ENCODE results near the gene B3GAT2.
A peak's percentile ranks its signal among the peaks of the same experiment; 100 is the strongest.
"Not testable (repeated sequence)": the region's sequence is repeated elsewhere in the genome, so short reads cannot be mapped to it uniquely, and the experiment has no call there.

The B3GAT2 gene, protein sequence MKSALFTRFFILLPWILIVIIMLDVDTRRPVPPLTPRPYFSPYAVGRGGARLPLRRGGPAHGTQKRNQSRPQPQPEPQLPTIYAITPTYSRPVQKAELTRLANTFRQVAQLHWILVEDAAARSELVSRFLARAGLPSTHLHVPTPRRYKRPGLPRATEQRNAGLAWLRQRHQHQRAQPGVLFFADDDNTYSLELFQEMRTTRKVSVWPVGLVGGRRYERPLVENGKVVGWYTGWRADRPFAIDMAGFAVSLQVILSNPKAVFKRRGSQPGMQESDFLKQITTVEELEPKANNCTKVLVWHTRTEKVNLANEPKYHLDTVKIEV

DNA sequence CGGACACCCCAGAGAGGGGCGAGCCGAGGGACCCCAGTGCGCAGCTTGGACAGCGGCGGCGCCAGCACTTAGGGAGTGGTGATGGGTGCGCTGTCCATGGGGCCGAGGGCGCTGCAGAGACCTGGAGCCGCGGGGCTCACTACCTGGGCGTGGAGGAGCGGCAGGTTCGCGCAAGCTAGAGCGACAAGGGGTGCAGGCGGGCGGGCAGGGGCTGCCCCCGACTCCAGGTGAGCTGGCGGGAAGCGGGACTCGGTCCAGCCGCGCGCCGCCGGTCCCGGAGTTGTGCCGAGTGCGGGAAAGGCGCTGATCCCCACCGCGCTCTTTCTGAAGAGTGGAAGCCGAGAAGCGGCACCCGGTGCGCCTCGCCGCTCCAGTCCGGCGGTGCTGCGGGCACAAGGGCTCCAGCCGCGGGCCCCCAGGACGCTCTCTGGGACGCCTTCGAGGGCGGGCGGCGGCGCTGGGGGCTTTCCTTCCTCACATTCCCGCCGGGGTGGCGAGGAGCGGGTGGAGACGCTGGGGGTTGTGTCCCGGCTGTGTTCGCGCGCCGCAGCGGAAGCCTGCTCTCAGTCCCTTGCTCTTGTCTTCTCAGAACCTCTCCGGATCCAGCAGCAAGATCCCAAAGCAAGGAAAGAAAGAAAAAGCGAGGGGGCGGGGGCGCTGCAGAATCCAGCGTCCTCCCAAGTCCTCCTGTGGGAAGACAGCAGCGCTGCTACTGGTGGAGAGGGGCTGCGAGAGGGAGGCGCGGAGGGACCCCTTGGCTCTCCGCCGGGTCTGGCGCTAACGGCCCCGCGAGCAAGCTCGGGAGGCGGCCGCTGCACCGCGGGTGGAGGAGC lies at the start of gene B3GAT2:
B3GAT2 (minus strand) TSS at position 610 of the 833 bp plus-strand sequence. CDS start 631 bp downstream, outside the sequence.
- no peak for DNase-seq (ENCODE audit: low spot score)

DNA sequence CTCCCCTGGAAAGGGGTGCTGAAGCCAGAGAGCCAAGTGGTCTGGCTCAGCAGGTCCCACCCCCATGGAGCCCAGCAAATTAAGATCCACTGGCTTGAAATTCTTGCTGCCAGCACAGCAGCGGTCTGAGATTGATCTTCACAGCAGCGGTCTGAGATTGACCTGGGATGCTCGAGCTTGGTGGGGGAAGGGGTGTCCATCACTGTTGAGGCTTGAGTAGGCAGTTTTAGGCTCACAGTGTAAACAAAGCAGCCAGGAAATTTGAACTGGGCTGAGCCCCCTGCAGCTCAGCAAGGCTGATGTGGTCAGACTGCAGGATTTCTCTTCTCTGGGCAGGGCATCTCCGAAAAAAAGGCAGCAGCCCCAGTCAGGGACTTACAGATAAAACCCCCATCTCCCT lies 41.3 kb upstream of the B3GAT2 start:
- DNase-seq (ENCODE audit: low spot score) = no peak

DNA sequence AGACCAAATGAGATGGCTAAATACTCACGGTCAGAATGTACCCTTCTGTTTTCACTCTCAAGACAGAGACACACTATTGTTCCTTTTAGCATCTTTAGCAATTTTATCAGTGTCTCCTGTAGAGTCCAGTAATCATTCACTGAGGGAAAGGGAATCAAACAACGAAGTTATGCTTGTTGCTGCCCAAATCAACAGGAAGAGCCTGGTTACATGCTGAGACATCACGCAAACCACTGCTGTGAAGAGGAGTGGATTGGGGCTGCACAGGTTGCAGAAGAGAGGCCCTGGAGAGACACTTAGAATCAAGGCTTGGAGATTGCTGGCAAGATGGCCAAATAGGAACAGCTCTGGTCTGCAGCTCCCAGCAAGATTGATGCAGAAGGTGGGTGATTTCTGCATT lies 40.5 kb upstream of the B3GAT2 start:
- DNase-seq (ENCODE audit: low spot score) = no peak

DNA sequence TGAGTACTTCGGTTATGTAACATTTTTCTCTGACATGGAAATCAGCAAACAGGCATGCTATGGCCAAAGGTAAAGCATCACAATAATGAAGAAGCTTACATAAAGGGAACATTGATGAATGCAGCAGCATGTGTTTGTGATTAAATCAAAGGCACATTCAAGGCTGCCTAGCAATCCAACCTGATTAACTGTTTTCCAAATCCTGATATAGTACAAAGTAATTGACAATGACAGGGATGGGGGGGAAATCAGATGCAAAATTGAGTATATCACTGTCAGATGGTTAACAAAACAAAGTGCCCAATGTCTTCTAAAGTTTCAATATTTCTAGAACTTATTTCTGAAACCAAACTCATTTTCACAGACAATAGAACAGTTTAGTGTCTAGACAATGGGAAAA lies 39.2 kb upstream of the B3GAT2 start:
- DNase-seq (ENCODE audit: low spot score) = no peak

DNA sequence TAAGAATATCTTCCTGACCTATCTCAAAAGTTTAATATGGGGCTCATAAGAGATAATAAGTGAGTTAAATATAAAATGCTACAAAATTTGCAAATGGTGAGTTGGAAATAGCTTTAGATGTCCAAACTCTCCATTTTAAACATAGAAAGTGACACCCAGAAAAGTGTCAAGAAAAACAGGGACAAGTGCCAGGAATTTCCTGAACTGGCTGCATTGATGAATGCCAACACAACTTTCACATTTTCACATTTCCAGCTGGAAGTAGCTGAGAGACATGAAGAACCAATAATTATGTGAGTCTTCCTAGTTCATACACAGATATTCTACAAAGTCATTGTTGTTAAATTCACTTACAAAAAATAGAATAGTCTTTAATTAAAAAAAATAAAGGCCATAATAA lies 38.6 kb upstream of the B3GAT2 start:
- no peak for DNase-seq (ENCODE audit: low spot score)

DNA sequence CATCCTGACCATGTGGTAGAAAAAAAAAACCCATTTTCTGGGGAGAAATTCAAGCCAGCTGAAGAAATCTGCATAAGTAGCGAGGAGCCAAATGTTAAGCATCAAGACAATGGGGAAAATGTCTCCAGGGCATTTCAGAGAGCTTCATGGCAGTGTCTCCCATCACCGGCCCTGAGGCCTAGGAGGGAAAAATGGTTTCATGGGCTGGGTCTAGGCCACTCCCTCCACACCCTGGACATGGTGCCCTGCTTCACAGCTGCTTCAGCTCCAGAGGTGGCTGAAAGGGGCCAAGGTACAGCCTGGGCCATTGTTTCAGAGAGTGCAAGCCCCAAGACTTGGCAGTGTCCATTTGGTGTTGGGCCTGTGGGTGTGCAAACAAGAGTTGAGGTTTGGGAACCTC lies 34.4 kb upstream of the B3GAT2 start:
- no peak for DNase-seq (ENCODE audit: low spot score)

DNA sequence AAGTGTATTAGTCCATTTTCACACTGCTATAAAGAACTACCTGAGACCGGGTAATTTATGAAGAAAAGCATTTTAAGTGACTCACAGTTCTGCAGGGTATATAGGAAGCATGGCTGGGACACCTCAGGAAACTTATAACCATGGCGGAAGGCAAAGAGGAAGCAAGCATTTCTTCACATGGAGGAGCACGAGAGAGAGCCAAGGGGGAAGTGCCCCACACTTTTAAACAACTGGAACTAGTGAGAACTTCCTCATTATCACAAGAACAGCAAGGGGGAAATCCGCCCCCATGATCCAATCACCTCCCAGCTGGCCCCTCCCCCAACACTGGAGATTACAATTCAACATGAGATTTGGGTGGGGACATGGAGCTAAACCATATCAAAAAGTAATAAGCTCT lies 28.3 kb upstream of the B3GAT2 start:
- no peak for DNase-seq (ENCODE audit: low spot score)

DNA sequence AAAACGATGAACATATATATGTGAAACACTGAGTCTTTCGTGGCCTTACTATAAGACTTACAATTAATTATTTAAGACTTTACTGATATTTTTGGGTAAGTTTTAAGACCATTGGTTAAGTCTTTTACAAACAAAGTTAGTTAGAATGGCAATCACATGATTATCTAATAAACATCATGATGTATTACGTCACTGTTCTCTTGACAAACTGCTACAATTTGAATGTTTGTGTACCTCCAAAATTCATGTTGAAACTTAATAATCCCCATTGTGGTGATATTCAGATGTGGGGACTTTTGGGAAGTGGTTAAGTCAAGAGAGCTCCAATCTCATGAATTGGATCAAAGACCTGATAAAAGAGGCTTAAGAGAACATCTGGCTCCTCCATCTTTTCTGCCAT lies 25.9 kb upstream of the B3GAT2 start:
- DNase-seq (ENCODE audit: low spot score) = no peak

DNA sequence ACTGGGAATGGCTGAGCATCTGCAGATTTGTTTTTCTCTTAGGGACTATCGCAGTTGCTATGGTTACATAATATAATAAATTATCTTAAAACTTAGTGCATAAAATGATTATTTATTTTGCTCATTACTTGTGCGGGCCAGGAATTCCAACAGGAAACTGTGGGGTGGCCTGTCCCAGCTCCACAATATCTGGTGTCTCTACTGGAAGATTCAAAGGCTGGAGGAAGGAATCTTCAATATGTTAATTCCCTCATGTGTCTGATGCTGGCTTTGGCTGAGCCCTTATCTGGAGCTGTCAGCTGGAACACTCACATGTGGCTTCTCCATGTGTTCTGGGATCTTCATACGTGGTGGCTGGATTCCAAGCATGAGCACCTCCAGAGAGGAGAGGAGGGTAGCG lies 23.9 kb upstream of the B3GAT2 start:
- DNase-seq (ENCODE audit: low spot score) = no peak

DNA sequence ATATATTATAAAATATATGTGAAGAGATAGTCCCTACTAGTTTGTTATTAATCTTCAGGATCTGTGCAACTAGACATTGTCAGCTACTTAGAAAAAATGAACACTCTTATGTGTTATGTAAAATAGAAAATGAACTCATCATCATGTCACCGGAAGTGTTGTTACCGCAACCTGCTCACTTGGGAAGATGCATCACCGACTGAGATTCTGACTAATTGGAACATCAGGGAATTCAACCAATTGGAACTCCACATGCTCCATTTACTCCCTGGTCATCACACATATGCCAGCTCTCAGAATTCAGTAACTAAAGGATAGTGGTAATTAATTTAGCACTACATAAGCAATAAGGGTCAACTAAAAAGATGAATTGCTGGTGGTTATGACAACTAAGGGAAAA lies 16.7 kb upstream of the B3GAT2 start:
- DNase-seq (ENCODE audit: low spot score) = no peak

DNA sequence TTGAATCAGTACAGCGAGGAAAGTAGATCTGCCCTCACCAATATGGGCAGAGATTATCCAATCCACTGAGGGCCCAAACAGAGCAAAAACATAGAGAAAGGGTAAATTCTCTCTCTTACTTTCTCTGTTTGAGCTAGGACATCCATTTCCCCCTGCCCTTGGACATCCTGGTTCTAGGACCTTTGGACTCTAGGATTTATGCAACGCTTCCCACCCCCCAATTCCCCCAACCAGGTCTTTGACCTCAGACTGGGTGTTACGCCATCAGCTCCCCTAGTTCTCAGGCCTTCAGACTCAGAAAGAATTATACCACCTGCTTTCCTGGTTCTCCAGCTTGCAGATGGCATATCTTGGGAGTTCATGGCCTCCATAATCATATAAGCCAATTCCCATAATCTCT lies 10.2 kb upstream of the B3GAT2 start:
- DNase-seq (ENCODE audit: low spot score) = no peak

DNA sequence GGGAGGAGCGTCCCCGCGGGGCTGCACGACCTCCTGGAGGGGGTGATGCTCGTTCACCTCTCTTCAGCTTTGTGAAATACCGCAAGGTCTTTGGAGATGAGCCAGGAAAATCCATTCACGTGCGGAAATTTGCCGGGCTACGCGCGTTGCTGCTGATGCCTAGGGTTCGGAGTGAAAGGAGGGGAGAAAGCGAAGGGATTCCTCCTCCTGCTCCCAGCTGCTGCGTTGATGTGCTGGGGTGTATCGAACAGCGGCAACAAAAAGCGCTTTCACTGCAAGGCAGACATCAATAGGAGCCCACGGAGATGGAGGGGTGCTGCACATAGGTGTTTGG lies 391 bp upstream of the B3GAT2 start:
- DNase-seq (ENCODE audit: low spot score) = no peak

DNA sequence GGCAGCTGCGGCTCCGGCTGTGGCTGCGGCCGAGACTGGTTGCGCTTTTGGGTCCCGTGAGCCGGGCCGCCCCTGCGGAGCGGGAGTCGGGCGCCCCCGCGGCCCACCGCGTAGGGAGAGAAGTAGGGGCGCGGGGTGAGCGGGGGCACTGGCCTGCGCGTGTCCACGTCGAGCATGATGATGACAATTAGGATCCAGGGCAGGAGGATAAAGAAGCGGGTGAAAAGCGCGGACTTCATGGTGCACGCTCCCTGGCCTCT lies 739 bp downstream of the B3GAT2 start:
- DNase-seq (ENCODE audit: low spot score) = no peak

DNA sequence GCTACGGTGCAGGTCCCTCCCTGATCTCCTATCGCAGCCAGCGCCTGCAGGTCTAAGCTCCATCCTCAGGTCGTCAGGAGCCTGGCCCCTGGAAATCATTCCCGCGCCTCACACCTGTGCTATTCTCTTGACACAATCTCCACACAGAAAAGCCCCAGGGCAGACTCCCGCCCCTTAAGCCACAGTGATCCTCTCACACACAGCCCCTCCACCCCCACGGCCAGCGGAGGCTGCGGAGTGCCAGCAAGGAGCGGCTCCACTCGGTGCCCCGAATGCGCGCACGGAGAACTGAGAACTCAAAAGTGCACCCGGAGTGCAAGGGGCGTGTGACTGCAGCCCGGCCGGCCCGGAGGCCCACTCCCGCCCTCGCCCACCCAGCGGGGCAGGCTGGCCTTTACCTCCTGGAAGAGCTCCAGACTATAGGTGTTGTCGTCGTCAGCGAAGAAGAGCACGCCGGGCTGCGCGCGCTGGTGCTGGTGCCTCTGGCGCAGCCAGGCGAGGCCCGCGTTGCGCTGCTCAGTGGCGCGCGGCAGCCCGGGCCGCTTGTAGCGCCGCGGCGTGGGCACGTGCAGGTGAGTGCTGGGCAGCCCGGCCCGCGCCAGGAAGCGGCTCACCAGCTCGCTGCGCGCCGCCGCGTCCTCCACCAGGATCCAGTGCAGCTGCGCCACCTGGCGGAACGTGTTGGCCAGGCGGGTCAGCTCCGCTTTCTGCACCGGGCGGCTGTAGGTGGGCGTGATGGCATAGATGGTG lies 1.2 kb downstream of the B3GAT2 start:
- DNase-seq (ENCODE audit: low spot score) = peak; percentile 74

DNA sequence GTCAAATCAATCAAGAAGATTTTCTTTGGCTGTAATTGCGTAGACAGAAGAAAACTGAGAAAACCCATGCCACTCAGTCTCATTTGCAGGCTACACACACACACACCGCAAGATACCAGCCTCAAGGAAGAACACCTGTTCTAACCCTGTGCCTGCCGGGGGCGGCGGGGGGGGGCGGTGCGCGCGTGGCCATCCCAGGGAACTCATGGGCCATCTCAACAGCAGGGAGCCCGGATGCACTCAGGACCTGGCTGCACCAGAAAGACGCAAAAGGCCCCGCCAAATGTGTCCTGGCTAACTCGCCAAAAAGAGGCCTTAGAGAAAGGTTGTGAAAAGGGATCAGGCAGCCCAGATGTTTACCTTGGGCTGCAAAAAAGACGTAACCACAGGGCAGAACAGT lies 2.1 kb downstream of the B3GAT2 start:
- no peak for DNase-seq (ENCODE audit: low spot score)

DNA sequence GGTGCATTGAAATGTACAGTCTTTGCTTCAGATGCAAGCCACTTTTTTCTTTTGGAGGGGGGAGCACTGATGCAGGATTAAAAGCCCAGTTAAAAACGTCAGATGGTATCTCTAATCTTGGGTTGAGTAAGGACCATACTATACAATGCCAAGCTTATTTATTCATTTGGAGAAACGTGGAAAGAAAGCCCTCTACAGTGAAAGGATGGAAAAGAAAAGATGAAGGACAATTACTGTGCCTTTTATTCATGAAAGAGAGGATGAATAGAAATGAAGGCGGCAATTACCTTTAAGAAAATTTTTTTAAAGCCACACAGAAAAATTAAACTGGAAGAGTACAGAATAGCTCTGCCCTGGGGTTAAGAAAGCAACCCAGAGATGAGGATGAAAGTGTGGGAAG lies 2.7 kb downstream of the B3GAT2 start:
- DNase-seq (ENCODE audit: low spot score) = no peak

DNA sequence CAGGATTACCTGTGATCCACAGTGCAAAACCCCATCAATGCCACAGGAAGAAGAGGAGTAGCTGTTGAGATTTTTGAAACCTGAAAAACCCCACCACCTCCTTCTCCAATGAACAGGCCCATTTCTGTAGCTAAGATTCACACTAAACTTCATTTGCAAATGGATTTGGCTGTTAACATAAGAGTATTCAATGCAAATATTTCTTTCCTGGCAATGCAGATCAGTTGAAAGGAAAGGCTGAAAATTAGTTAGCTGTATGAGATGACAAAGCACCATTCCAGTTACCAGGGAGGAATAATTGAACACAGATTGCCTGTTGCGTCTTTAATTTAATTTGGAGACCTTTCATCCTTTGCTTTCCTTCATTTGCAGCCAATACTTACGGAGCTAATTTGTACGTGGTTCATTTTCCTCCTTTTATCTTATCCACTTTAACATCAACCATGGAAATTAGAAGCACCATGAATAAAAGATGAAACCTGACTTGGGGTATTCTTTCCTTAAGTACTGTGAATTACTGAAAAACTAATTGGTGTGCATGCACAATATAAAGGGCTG lies 4.2 kb downstream of the B3GAT2 start:
- DNase-seq (ENCODE audit: low spot score) = no peak

DNA sequence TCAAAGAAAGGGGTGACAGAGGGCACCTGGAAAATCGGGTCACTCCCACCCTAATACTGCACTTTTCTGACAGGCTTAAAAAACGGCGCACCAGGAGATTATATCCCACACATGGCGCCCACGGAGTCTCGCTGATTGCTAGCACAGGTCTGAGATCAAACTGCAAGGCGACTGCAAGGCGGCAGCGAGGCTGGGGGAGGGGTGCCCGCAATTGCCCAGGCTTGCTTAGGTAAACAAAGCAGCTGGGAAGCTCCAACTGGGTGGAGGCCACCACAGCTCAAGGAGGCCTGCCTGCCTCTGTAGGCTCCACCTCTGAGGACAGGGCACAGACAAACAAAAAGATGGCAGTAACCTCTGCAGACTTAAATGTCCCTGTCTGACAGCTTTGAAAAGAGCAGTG lies 12.5 kb downstream of the B3GAT2 start:
- DNase-seq (ENCODE audit: low spot score) = not testable (repeated sequence)

DNA sequence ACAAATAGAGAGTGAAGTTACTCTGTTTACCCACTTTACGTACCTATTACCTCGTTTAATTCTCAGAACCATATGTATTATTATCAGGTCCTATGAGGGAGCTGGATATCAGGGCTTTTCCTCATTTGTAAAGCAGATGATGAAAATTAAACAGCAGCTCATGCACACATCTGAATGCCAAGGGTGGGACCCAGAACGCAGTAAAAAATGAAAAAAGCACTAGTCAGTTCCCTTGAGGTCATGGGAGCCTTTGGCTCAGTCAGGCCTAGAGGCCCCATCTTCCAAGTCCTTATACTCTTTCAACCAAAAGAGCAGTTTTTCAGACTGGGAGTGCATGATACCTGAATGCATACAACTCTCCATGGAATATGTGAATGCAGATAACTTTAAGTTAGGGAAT lies 23.0 kb downstream of the B3GAT2 start:
- no peak for DNase-seq (ENCODE audit: low spot score)

DNA sequence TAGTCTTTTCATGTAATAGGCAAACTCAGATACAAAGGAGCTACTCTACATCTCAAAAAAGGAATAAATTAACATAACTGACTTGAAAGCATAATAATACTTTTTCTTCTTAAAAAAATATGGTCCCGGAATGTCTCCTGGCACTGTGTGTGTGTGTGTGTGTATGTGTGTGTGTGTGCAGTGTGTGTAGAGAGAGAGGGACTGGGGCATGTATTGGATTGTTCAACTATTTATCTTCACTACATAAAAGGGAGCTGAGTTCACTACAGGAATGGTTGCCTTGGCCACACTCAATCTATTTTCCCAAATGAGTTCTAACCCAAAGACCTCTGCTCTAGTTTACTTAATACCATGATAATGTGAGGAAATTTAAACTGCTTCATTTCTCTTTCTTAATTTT lies 51.1 kb downstream of the B3GAT2 start:
- no peak for DNase-seq (ENCODE audit: low spot score)

DNA sequence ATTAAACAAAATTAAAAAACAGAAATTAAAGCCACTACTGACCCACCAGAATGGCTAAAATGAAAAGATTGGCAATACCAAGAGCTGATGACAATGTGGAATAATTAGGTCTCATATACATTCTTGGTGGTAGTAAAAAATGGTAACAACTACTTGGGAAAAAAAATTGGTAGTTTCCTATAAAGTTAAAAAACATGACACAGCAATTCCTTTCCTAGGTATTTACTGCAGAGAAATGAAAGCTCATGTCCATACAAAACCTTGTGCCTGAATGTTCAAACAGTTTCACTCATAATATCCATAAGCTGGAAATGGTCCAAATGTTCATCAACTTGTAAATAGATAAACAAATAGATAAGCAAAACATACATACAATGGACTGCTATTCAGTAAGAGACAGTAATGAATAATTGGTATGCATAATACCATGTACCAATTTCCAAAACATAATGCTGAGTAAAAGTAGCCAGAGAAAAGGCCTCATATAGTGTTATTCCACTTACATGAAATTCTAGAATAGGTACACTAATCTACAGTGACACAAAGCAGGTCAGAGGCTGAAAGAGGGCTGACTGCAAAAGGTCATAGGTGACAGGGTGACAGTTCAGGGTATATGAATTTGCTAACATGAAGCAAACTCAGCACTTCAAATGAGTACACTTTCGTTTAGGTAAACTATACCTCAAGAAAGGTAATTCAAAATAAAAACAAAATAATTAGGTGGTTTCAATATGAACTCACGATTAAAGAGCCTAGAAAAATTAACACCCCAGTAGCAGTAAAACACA lies 53.0 kb downstream of the B3GAT2 start:
- DNase-seq (ENCODE audit: low spot score) = no peak

DNA sequence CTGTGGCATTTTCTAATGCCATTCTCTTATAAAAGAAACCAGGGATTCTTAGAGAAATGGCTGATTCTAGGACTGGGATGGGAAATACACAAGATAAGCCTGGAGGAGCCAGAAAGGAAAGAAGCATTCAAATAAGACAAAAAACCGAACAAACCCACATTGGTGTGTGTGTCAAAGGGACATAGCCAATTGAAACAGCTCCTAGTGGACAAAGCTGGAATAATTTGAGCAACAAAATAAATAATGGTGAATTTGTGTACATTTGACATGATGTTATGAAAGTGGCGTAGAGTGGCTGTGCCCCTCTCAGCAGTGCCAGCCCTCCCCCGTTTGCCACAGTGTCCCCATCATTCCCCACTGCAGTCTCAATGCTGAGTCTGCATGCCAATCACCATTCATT lies 55.5 kb downstream of the B3GAT2 start:
- DNase-seq (ENCODE audit: low spot score) = no peak

Data from SW480 (cell line).